Endothelial cell (in vitro differentiated cells): ENCODE results near the gene MEAF6. TPM values are rescaled to one million over a fixed set of nuclear protein-coding genes. Genes with fewer than 3 reads are reported as not detected.

Experiments used
- DNase-seq: peaks from one replicate; pipeline ENCODE4 v3.0.0; 2021; ENCODE audit warnings: low spot score
- H3K27ac Mint-ChIP-seq: one replicate; pipeline ENCODE4 v1.8.0; 2021; ENCODE audit warnings: mixed read lengths, inconsistent platforms; ENCODE audit not compliant: unreplicated experiment
- H3K27me3 Mint-ChIP-seq: one replicate; pipeline ENCODE4 v1.8.0; 2021; ENCODE audit warnings: mild to moderate bottlenecking, moderate library complexity, mixed read lengths, inconsistent platforms; ENCODE audit not compliant: unreplicated experiment
- H3K36me3 Mint-ChIP-seq: one replicate; pipeline ENCODE4 v1.8.0; 2021; ENCODE audit warnings: mild to moderate bottlenecking, low read depth, mixed read lengths, inconsistent platforms; ENCODE audit not compliant: unreplicated experiment
- H3K4me1 Mint-ChIP-seq: one replicate; pipeline ENCODE4 v1.8.0; 2021; ENCODE audit warnings: mild to moderate bottlenecking, mixed read lengths, inconsistent platforms; ENCODE audit not compliant: unreplicated experiment
- H3K4me3 Mint-ChIP-seq: one replicate; pipeline ENCODE4 v1.8.0; 2021; ENCODE audit warnings: mild to moderate bottlenecking, mixed read lengths, inconsistent platforms; ENCODE audit not compliant: unreplicated experiment
- H3K9me3 Mint-ChIP-seq: one replicate; pipeline ENCODE4 v1.8.0; 2021; ENCODE audit warnings: mixed read lengths, inconsistent platforms; ENCODE audit not compliant: unreplicated experiment
- total RNA-seq: library from RNA; stranded (reverse); fragmentation: NEBNext Ultra II Directional; extraction: Animal tissue kit (Norgen Biotek cat#: 25700); gene quantifications from one replicate; pipeline ENCODE4 v1.2.1, GENCODE V29; 2021; ENCODE audit not compliant: unreplicated experiment
- TF ChIP-seq, protein P1 (sequence below): fragments of 200-600 bp; sonication (generic); IDR thresholded peaks from one replicate; pipeline ENCODE4 v1.5.0; 2021; ENCODE audit warnings: antibody characterized with exemption; ENCODE audit not compliant: unreplicated experiment

Gene MEAF6
- total RNA-seq, 1 donor from 2014 or later = 50.6 TPM

DNA sequence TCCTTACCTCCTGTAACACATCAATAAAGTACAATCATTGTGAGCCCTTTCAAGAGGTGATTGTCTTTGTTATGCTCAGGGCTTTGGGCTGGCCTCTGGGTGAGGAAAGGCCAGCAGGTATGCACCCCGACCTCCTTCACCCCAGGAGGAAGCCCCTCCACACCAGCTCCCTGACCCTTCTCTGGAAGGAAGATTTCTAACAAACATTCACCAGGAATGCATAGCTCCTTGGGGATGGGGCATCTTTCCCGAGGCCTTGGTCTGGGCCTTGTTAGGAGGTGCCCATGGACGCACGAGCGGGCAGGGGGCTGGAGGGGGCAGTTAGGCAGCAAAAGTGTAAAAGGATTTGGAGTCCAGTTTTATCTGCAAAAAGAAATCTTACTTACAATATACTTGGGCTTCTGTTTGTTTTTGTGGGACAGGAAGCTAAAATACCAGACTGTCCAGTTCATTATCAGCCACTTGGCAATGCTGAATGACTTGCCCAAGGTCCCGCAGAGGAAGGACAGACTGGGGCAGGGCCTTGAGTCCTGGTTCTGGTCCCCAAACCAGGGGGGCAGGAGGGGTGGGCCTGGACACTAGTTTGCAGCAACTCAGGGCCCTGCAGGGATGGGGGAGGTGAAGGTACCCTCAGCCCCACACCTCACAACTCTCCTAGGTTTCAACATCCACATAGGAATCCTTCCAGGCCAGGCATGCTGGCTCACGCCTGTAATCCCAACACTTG is 30.1 kb downstream of the MEAF6 start:
- Mint-ChIP-seq H3K27me3 (peaks cover 1% of the 10 kb centered on the region), H3K9me3 (no peaks in the 10 kb centered on the region), H3K4me1 (peaks cover 14% of the 10 kb centered on the region), H3K36me3 (peaks cover 18% of the 10 kb centered on the region), H3K27ac (peak overlapping the region; percentile 50), H3K4me3 (no peak overlapping the region)
- TF ChIP-seq, protein P1, sequence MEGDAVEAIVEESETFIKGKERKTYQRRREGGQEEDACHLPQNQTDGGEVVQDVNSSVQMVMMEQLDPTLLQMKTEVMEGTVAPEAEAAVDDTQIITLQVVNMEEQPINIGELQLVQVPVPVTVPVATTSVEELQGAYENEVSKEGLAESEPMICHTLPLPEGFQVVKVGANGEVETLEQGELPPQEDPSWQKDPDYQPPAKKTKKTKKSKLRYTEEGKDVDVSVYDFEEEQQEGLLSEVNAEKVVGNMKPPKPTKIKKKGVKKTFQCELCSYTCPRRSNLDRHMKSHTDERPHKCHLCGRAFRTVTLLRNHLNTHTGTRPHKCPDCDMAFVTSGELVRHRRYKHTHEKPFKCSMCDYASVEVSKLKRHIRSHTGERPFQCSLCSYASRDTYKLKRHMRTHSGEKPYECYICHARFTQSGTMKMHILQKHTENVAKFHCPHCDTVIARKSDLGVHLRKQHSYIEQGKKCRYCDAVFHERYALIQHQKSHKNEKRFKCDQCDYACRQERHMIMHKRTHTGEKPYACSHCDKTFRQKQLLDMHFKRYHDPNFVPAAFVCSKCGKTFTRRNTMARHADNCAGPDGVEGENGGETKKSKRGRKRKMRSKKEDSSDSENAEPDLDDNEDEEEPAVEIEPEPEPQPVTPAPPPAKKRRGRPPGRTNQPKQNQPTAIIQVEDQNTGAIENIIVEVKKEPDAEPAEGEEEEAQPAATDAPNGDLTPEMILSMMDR = no peak
- DNase-seq = no peak

DNA sequence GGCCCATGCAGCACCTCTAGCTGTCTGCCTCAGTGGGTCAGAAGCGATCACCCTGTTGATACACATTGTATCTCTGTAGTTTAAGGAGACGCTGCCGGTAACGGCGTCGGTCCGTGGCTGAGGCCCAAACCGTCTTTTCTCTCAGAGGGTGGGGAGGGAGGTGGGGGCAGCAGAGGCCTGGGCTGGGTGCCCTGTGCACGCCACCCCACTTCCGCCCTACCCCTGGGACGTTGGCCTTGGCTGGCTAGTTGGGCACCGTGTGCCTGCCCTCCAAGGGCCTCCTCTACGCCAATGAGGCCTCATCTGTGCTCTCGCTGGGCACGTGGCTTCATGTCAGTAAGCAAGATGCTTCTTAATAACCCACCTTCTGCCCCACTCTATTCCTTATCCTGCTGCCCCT is 30.8 kb downstream of the MEAF6 start:
- Mint-ChIP-seq H3K27me3 (peaks cover 1% of the 10 kb centered on the region), H3K36me3 (peaks cover 18% of the 10 kb centered on the region), H3K4me3 (no peak overlapping the region), H3K4me1 (peaks cover 14% of the 10 kb centered on the region), H3K27ac (peak overlapping the region; percentile 50), H3K9me3 (no peaks in the 10 kb centered on the region)
- DNase-seq = no peak
- TF ChIP-seq, protein P1 = no peak

DNA sequence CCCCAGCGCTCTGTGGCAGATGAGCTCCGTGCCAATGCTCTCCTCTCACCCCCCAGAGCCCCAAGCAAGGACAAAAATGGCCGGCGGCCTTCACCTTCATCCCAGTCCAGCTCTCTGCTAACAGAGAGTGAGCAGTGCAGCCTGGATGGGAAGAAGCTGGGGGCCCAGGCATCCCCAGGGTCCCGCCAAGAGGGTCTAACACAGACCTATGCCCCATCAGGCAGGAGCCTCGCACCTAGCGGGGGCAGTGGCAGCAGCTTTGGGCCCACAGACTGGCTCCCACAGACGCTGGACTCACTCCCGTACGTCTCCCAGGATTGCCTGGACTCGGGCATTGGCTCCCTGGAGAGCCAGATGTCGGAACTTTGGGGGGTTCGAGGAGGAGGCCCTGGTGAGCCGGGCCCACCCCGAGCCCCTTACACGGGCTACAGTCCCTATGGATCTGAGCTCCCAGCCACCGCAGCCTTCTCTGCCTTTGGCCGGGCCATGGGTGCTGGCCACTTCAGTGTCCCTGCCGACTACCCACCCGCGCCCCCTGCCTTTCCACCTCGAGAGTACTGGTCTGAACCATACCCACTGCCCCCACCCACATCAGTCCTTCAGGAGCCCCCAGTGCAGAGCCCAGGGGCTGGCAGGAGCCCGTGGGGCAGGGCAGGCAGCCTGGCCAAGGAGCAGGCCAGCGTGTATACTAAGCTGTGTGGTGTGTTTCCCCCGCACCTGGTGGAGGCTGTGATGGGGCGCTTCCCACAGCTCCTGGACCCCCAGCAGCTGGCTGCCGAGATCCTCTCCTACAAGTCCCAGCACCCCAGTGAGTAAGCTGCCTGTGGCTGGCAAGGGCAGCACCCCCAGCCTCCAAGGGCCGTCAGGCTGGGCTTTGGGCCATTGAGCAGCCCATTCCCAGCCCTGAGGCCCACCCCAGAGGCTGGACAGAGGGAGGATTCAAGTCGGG is 31.5 kb downstream of the MEAF6 start:
- peaks cover 12% of the 10 kb centered on the region for H3K4me1 Mint-ChIP-seq
- no peak overlapping the region for H3K27ac Mint-ChIP-seq
- no peaks in the 10 kb centered on the region for H3K9me3 Mint-ChIP-seq
- TF ChIP-seq, protein P1 = no peak
- peak overlapping the region; percentile 59 for H3K4me3 Mint-ChIP-seq
- peaks cover 1% of the 10 kb centered on the region for H3K27me3 Mint-ChIP-seq
- no peak for DNase-seq
- peaks cover 18% of the 10 kb centered on the region for H3K36me3 Mint-ChIP-seq

DNA sequence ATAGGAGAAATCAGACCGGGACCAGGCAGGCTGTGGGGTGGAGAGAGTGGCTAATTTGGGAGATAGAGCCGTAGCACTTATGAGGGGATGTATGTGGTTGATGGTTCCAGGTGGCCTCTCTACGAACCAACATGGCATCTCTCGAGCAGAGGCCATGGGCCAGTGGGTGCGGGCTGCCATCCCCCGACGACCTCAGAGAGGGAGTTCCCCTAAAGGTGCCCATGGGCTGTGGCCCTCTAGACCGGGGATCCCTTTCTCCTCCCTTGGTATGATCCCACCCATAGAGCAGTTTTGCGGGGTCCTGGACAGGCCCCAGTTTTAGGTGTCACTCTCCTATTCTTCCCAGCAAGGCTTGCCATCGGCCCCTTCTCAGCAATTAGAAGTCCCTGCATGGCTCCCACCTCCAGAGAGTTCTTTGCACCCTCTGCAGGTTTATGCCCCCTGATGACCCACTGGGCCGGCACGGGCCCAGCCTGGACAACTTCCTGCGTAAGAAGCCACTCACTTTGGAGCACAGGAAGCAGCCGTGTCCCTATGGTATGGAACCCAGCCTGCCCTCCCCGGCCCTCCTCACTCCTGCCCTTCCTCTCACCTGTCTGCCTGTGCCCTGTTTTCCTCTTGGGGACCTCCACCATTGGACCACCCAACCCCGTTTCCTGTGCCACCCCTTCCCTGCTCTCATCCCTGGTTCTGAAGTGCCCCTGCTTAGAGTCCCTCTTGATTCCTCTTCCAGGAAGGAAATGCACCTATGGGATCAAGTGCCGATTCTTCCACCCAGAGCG is 32.4 kb downstream of the MEAF6 start:
- Mint-ChIP-seq H3K4me1 (peaks cover 13% of the 10 kb centered on the region), H3K27me3 (peaks cover 5% of the 10 kb centered on the region), H3K4me3 (peak overlapping the region; percentile 59), H3K9me3 (no peaks in the 10 kb centered on the region), H3K36me3 (peaks cover 18% of the 10 kb centered on the region), H3K27ac (no peak overlapping the region)
- TF ChIP-seq, protein P1 = no peak
- DNase-seq = no peak
